H1 (cell line): ENCODE results near the gene NCR2. TPM values are rescaled to one million over a fixed set of nuclear protein-coding genes. Genes with fewer than 3 reads are reported as not detected.

ENCODE experiments used
- SUZ12 ChIP-seq: fragments of 200-600 bp; sonication (generic); IDR thresholded peaks from 2 replicates; pipeline ENCODE4 v1.6.1; 2012; ENCODE audit warnings: mild to moderate bottlenecking, inconsistent platforms, low read length, moderate library complexity, mixed read lengths
- polyA plus RNA-seq, 7 experiments: library from polyadenylated mRNA; depleted of rRNA in 3 of 7; stranded (reverse) in 5 of 7; unstranded in 2 of 7; fragments of >200 nt in 5 of 7; fragments of 200-250 nt in 2 of 7; gene quantifications; 1 replicate in 5 of 7; 2 replicates in 1 of 7; 4 replicates in 1 of 7; pipeline versions ENCODE4 v1.2.1 to v1.2.3, GENCODE V29; 2011 to 2013; ENCODE audit warnings: missing spikeins in 2 of 7, mixed read lengths in 2 of 7
- total RNA-seq: library from RNA; stranded (reverse); fragmentation: NEBNext Ultra II Directional; extraction: Animal tissue kit (Norgen Biotek cat#: 25700); gene quantifications from 2 replicates; pipeline ENCODE4 v1.2.1, GENCODE V29; 2021

NCR2 gene
- total and polyA plus RNA-seq, 2 of the 8 experiments (the other 6 are each of a cell fraction or from before 2014, with no cell fraction given) = not detected

GRCh38 chr6:41374618-41375590, 39.5 kb downstream of the NCR2 start (continued):
- TF ChIP-seq SUZ12 = peak; percentile 1
